HL-60 (cell line): ENCODE data around the gene IRF1.

Experiments used
- CTCF ChIP-seq: IDR thresholded peaks from one replicate; pipeline ENCODE4 v1.5.1; 2011; ENCODE audit warnings: low read length, control low read depth, inconsistent platforms; ENCODE audit not compliant: insufficient read depth
- GABPA ChIP-seq: IDR thresholded peaks from 2 replicates; pipeline ENCODE4 v1.6.1; 2012; ENCODE audit warnings: low read depth
- POLR2AphosphoS5 ChIP-seq: IDR thresholded peaks from 2 replicates; pipeline ENCODE4 v1.6.1; 2012; ENCODE audit warnings: low read depth
- SPI1 ChIP-seq: IDR thresholded peaks from 2 replicates; pipeline ENCODE4 v1.6.1; 2012; ENCODE audit warnings: low read depth, mild to moderate bottlenecking, borderline replicate concordance
- TF ChIP-seq, protein P1 (sequence below): IDR thresholded peaks from 2 replicates; pipeline ENCODE4 v1.6.1; 2012; ENCODE audit warnings: low read depth; ENCODE audit not compliant: insufficient replicate concordance

DNA sequence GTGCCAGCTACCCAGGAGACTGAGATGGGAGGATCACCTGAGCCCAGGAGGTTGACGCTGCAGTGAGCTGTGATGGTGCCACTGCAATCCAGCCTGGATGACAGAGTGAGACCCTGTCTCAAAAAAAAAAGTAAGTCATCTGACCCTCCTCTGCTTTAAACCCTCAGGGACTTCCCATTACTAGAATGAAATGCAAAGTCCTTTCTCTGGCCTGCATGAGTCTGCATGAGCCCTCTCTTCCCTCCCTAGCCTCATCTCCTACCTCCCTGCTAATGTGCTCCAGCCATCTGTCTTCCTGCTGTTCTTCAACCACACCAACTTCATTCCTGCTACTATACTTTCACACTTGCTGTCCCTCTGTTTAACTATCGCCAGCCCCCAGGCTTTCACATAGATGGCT, 37.4 kb upstream of the IRF1 start:
- TF ChIP-seq CTCF (no peak), SPI1 (no peak), POLR2AphosphoS5 (no peak), GABPA (no peak)
- TF ChIP-seq, protein P1, sequence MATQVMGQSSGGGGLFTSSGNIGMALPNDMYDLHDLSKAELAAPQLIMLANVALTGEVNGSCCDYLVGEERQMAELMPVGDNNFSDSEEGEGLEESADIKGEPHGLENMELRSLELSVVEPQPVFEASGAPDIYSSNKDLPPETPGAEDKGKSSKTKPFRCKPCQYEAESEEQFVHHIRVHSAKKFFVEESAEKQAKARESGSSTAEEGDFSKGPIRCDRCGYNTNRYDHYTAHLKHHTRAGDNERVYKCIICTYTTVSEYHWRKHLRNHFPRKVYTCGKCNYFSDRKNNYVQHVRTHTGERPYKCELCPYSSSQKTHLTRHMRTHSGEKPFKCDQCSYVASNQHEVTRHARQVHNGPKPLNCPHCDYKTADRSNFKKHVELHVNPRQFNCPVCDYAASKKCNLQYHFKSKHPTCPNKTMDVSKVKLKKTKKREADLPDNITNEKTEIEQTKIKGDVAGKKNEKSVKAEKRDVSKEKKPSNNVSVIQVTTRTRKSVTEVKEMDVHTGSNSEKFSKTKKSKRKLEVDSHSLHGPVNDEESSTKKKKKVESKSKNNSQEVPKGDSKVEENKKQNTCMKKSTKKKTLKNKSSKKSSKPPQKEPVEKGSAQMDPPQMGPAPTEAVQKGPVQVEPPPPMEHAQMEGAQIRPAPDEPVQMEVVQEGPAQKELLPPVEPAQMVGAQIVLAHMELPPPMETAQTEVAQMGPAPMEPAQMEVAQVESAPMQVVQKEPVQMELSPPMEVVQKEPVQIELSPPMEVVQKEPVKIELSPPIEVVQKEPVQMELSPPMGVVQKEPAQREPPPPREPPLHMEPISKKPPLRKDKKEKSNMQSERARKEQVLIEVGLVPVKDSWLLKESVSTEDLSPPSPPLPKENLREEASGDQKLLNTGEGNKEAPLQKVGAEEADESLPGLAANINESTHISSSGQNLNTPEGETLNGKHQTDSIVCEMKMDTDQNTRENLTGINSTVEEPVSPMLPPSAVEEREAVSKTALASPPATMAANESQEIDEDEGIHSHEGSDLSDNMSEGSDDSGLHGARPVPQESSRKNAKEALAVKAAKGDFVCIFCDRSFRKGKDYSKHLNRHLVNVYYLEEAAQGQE: no peak
